G401.6 (cell line): Measurements from ENCODE around the gene NR3C2.
A peak's percentile ranks its signal among the peaks of the same experiment; 100 is the strongest.
"Not testable (repeated sequence)": the region's sequence is repeated elsewhere in the genome, so short reads cannot be mapped to it uniquely, and the experiment has no call there.

Source experiments
- FAIRE-seq: peaks from 2 replicates; lab custom pipeline; 2012; peaks lifted over from hg19 to GRCh38; lab: Jason Lieb, UNC

The NR3C2 gene

GRCh38 chr4:148367756-148368155, 74.5 kb downstream of the NR3C2 start:
- FAIRE-seq = no peak

DNA sequence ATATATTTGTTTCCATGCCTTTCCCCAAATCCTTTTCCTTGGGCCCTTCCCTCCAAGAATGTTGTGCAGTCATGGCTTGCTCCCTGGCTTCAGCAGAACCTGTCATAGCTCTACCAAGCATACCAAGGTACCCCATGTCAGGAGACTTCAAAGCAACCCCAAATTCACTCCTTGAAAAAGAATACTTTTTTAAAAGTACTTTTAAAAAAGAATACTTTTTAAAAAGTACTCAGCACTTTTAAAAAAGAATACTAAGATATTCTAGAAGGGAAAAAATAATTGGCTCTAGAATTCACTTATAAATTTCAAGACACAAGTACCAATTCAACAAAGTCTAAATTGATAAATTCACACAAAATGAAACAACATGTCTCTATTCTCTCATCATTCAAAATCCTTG, 76.0 kb downstream of the NR3C2 start:
- peak; percentile 92 for FAIRE-seq

DNA sequence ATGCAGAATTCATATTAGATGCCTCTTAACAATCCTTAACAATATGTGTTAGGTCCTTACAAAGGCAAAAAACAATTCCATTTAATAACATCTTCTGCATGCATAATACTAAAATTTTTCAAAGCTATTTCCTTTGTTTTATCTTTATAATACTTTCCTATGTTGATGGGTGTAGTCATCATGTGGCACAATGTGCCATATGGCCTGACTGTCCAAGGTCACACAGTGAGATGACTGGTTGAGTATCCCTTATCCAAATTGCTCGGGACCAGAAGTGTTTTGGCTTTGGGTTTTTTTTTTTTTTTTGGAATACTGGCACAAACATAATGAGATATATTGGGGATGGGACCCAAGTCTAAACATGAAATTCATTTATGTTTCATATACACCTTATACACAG, 77.7 kb downstream of the NR3C2 start:
- FAIRE-seq = no peak

DNA sequence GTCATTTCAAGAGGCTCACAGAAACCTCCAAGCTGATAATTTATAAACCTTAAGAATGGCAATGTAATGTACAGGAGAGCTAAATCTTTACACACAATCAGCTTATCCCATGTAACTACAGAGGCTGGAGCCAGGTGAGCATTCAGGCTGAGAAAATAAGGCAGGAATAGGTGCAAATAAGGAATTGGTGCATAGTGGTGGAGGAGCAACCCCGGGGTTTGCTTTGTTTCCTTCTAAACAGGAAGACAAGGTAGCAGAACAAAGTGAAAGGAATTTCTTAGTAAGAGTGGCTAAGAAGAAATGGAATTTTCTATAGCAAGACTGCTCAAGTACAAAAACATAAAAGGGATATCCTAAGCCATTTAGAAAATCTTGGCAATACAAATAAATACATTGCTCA, 82.4 kb downstream of the NR3C2 start:
- no peak for FAIRE-seq

DNA sequence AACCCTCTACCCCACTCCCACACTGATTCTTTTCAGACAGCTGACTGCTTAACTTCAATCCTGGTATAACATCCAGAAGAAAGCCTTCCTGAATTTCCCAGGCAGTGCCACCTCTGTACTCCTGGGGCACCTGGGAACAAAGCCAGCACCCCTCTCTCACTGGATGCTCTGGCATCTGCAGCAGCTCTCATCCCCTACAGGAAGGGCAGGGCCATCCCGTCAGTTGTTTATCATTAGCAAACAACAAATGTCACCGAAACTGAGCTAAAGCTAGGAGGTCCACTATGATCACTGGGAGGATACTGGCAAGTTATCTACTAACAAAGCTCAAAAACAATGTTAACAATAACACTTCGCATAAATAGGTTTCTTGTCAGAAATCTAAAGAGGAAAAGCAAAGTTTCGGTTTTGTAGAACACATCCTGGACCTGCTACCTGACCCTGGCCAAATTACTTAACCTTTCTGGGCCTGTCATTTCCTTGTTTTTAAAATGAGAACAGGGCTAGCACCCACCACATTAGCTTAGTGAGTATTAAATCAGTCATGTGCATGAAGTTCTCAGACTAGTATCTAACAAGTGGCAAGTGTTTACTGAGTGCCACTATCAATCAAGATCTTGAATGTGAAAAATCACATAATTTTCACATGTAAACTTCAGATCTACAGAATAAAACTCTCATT, 86.6 kb downstream of the NR3C2 start:
- no peak for FAIRE-seq

DNA sequence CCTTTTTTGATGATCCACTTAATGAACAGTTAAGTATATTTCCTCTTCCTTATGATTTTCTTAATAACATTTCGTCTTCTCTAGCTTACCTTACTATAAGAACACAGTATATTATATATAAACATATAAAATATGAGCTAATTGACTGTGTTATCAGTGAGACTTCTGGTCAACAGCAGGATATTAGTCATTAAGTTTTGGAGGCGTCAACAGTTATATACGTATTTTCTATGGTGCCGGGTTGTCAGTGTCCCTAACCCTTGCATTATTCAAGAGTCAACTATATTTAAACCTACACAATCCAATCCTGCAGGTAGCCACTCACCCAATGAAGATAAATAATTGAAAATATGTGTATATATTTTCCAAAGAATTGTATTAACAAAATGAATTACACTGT, 88.0 kb downstream of the NR3C2 start:
- no peak for FAIRE-seq

DNA sequence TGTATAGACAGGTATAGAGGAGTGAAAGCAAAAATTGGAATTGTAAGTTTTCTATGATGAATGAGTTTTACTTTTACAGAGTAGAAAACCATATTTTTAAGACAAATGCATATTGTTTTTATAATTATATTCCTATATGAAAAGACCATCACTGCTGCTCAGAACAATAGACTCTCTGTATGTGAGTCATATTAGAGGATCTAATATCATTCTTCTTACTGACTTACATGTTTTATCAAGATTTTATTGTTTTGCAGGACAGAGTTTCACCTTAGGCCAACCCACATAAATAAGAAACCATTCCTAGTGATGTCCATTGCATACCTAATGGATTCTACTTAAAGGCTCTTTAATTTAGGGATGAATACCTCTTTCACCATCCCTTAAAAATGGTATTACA, 88.6 kb downstream of the NR3C2 start:
- no peak for FAIRE-seq

DNA sequence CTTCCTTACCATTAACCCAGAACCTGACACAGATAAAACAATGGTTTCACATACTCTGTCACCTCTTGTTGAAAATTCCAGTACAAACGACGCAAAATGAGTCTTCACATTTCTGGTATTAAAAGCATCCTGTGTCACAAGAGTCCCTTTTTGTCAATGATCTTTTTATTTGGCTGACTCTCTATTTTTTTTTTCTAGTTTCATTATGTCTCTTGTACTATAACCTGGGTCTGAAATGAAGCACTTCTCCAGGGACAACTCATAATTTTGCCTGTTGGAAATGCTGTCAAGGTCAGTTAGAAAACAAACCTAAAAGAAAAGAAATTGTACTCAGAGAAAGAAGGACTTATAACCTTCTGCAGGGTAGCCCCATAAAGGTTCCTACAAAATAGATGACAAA, 93.1 kb downstream of the NR3C2 start:
- FAIRE-seq = no peak

DNA sequence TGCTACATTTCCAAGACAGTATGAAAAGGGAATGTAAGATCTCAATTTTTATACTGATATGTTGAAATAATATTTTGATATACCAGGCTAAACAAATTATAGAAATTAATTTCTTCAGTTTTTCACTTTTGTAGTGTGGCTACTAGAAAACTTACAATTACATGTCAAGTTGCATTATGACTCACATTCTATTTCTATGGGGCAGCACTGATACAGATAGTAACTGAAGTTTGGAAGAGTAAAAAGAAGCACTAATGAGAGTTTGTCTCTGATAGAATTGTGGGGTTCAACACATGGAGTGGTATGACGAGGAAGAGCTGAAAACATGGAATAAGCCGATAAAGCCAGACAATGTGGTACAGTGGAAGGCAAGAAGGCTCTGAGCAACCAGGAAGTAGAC, 95.6 kb downstream of the NR3C2 start:
- no peak for FAIRE-seq

DNA sequence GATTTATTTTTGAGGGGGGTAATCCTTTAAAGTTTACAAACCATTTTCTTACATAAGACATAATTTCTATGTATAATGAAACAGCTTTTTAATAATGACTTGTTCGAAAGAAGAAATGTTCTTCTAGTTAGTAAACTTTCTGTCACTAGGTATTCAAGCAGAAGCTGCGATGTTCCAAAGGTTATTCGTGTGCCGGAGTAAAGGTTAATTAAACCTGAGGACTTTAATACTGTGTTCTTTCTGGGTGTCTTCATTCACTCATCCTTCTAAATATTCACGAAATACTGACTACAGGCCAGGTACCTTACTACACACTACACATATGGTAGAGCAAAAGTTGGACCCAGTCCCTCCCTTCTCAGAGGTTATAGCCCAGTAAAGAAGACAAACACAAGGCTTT, 96.7 kb downstream of the NR3C2 start:
- no peak for FAIRE-seq

DNA sequence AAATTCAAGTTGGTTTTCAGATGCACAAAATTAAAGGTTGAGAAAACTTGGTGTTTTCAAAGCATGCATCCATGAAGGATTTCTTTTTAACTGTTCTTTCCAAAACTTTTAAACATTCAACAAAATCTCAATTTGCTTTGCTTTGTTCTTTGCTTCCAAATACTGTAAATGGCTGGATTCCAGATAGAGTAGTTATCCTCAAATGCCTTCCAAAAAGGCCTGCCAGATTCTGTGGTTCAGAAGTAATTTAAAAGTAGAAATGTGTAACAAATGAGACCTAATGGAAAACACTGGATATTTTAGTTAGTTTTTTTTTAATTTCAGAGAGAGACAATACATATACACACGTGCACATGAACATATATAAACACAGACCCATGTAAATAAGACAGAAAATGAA, 97.3 kb downstream of the NR3C2 start:
- no peak for FAIRE-seq

GRCh38 chr4:148344352-148344751, 97.9 kb downstream of the NR3C2 start:
- FAIRE-seq = no peak

DNA sequence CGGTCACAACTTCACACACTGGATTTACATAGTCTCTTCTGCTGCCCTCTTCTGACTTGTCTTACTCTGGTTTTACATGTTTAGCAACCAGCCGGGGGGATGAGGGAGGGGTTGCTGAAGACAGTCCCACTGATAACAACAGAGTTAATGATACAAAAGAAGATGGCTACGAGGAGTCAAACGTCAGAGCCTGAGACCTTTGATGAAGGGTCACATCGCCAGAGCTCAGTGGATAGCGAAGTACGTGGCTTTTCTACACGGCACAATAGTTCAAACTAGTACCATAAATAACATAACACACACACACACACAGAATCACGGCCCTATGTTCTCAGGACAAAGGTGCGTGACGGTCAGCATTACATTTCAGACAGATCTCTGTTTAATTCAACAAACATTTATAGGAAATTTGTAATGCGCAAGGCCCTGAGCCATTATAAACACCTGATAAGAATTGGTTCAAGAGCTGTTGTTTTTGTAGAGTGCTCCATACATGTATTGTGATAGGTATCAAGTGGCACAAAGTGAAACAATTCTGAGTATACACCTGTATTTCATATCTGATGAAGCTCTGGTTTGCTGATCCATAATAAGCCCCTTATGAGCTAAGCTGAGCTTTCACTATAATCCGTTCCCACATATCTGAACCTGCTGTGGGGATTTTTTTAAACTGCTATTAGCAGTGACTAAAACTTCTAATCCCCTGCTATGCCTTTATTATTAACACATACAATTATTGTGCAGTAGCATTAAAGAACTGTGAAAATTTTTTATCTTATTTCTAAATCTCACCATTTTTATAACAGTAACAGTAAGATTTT, 100.0 kb downstream of the NR3C2 start:
- FAIRE-seq = no peak

- no peak for FAIRE-seq
Observed at GRCh38 chr4:148335133-148335532, 107.1 kb downstream of the NR3C2 start.

DNA sequence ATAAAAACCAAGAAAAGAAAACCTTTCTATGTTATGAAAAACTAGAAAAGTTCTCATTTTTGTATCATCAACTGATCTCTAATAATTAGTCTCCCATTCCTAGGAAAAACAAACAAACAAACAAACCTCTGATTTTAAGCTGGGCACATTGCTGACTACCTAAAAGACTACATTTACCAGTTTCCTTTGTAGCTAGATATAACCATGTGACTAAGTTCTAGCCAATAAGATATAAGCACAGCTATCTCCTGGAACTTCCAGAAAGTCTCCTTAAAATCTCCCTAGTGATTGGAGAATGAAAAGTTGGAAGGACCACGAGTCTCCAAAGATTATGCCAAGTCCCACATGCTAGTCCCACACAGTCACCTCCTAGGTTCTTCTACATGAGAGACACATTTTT, 108.9 kb downstream of the NR3C2 start:
- FAIRE-seq = no peak

GRCh38 chr4:148332486-148332885, 109.7 kb downstream of the NR3C2 start:
- no peak for FAIRE-seq

- no peak for FAIRE-seq
Observed at GRCh38 chr4:148330724-148331123, 111.5 kb downstream of the NR3C2 start.

GRCh38 chr4:148330161-148330560, 112.1 kb downstream of the NR3C2 start:
- no peak for FAIRE-seq

GRCh38 chr4:148329751-148330150, 112.5 kb downstream of the NR3C2 start:
- no peak for FAIRE-seq

DNA sequence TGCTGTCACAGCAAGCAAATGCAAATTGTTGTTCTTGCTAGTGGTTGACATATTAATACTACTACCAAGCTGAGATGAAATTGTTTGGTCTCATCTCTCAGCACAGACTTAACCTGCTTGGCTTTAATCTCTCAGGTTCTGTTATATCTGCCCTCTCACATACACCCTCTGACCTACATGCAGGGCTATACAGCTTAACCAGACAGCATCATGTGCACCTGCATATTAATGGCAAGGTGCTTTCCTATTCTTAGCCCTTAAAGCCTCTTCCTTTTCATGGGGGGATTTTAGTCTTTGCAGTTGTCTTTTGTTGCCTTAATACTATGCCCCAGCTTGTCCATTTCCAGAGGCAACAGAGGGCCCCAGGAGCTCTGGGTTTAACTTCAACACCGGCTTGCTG, 114.5 kb downstream of the NR3C2 start:
- FAIRE-seq = no peak

GRCh38 chr4:148323316-148323715, 118.9 kb downstream of the NR3C2 start:
- FAIRE-seq = not testable (repeated sequence)

- FAIRE-seq = no peak
Observed at GRCh38 chr4:148315049-148315448, 127.2 kb downstream of the NR3C2 start.

DNA sequence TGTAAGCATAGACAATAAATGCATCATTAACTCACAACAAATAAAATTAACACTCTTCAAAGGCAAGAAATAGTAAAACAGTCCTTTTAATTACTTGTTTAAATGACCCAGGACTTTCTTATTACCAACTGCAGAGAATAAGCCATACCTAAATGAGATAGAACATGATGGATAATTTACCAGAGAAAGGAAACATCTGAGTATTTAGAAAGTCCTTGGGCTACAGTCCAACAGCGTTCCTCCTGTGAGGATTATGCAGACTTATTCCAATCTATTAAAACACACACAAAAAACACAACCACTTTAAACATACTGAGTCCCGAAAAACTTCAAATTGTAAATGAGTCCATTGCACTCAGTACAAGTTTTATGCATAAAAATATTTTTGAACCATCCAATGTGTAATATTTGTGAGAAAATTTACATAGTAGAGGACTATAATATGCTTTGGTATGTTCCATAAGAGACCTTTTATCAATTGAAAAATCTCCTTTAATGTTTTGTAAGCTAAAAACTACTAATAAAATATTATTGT, 129.2 kb downstream of the NR3C2 start:
- no peak for FAIRE-seq

- FAIRE-seq = no peak
Observed at GRCh38 chr4:148311526-148311925, 130.7 kb downstream of the NR3C2 start.
